Neural cell (in vitro differentiated cells): ENCODE measurements around the gene PLCZ1.

Experiments
- POLR2AphosphoS5 ChIP-seq: IDR thresholded peaks from 2 replicates; pipeline ENCODE4 v1.6.1; 2012
- TF ChIP-seq, protein P1 (sequence below): fragments of 450-650 bp; IDR thresholded peaks from 2 replicates; pipeline ENCODE4 v1.5.1; 2014; ENCODE audit warnings: antibody characterized with exemption, mild to moderate bottlenecking, moderate library complexity; ENCODE audit not compliant: poor library complexity, severe bottlenecking

DNA sequence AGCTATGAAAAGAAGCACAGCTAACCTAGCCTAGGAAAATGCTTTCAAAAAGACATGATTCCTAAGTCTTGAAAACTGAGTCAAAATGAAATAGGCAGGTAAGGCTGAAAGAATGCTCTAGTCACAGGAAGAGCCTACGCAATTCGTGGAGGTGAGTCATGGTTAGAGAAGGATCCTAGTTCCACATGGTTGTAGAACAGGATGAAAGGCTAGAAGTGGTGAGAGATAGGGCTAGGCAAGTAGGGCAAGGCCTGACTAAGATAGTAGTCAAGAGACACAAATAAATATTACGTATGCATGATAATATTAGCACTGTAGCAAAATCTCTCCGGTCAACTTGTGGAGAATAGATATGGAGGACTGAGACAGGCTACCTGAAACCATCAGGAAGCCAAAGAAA lies 47.2 kb downstream of the PLCZ1 start:
- TF ChIP-seq, protein P1, sequence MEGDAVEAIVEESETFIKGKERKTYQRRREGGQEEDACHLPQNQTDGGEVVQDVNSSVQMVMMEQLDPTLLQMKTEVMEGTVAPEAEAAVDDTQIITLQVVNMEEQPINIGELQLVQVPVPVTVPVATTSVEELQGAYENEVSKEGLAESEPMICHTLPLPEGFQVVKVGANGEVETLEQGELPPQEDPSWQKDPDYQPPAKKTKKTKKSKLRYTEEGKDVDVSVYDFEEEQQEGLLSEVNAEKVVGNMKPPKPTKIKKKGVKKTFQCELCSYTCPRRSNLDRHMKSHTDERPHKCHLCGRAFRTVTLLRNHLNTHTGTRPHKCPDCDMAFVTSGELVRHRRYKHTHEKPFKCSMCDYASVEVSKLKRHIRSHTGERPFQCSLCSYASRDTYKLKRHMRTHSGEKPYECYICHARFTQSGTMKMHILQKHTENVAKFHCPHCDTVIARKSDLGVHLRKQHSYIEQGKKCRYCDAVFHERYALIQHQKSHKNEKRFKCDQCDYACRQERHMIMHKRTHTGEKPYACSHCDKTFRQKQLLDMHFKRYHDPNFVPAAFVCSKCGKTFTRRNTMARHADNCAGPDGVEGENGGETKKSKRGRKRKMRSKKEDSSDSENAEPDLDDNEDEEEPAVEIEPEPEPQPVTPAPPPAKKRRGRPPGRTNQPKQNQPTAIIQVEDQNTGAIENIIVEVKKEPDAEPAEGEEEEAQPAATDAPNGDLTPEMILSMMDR = no peak
- TF ChIP-seq POLR2AphosphoS5 = no peak
